Stomach (tissue), 9 donors: ENCODE results near the gene EN2. TPM values are rescaled to one million over a fixed set of nuclear protein-coding genes. Genes with fewer than 3 reads are reported as not detected.

Experiments used
- DNase-seq, 2 donors: peaks; one replicate each; pipeline versions ENCODE4 v3.0.0 to v3.0.0-alpha.2; 2013 to 2019
- H3K27ac ChIP-seq, 5 donors: fragments of 200-600 bp in 4 of 5; sonication (generic) in 4 of 5; one replicate each; pipeline ENCODE4 v1.5.1; 2013 to 2019; ENCODE audit warnings: mild to moderate bottlenecking in 1 of 5, moderate library complexity in 1 of 5
- H3K27me3 ChIP-seq, 3 donors: fragments of 200-600 bp; sonication (generic); one replicate each; pipeline ENCODE4 v1.5.1; 2017 to 2019; ENCODE audit warnings: mixed run types in 1 of 3
- H3K36me3 ChIP-seq, 4 donors: fragments of 200-600 bp; sonication (generic); 1 replicate in 3 of 4; 2 replicates in 1 of 4; pipeline ENCODE4 v1.5.1; 2016 to 2019
- H3K4me1 ChIP-seq, 4 donors: fragments of 200-600 bp; sonication (generic); one replicate each; pipeline ENCODE4 v1.5.1; 2016 to 2019
- H3K4me3 ChIP-seq, 4 donors: fragments of 200-600 bp; sonication (generic) in 3 of 4; one replicate each; pipeline ENCODE4 v1.5.1; 2016 to 2019; ENCODE audit warnings: mild to moderate bottlenecking in 1 of 4
- H3K9me3 ChIP-seq, 4 donors: fragments of 200-600 bp; sonication (generic); one replicate each; pipeline ENCODE4 v1.5.1; 2016 to 2019
- EP300 ChIP-seq: sonication (generic); formaldehyde crosslinking; IDR thresholded peaks from one replicate; pipeline ENCODE4 v1.6.1; 2017; ENCODE audit warnings: antibody characterized with exemption
- POLR2A ChIP-seq, 4 donors: fragments of 450-650 bp; IDR thresholded peaks; one replicate each; pipeline ENCODE4 v1.6.1; 2016; ENCODE audit warnings: antibody characterized with exemption in 4 of 4, control low read depth in 2 of 4, mild to moderate bottlenecking in 1 of 4, moderate library complexity in 1 of 4
- POLR2AphosphoS5 ChIP-seq, 3 donors: sonication (generic); formaldehyde crosslinking; IDR thresholded peaks; one replicate each; pipeline ENCODE4 v1.6.1; 2016; ENCODE audit warnings: antibody characterized with exemption in 3 of 3
- WGBS, 5 donors: extraction: QIAGEN DNeasy Blood & Tissue Kit in 3 of 5; methylation state at CpG; one replicate each; pipeline versions ENCODE4 v1.1.5 to v1.1.7; 2013 to 2018; 5-methylcytosine and 5-hydroxymethylcytosine counted together
- intact Hi-C: fragments of 100-400 bp; cut with DNase I; formaldehyde crosslinking; loops from one replicate; pipeline ENCODE4 v1.15.1; 2023; ENCODE audit warnings: low total_unique reads
- polyA plus RNA-seq, 3 donors: library from polyadenylated mRNA; stranded (reverse); fragments of 200-250 nt; gene quantifications; one replicate each; pipeline ENCODE4 v1.2.3, GENCODE V29; 2013
- total RNA-seq, 5 donors: library from RNA; depleted of rRNA; stranded (reverse); fragments of >200 nt; gene quantifications; one replicate each; pipeline versions ENCODE4 v1.1.0 to v1.2.3, GENCODE V29; 2014 to 2016
- TF ChIP-seq, protein P1 (sequence below), 7 experiments: fragments of 450-650 bp in 4 of 7; fragments of 200-600 bp in 3 of 7; sonication (generic) in 3 of 7; IDR thresholded peaks; one replicate each; pipeline ENCODE4 v1.5.1; 2016 to 2019; ENCODE audit warnings: antibody characterized with exemption in 7 of 7, control low read depth in 2 of 7, mild to moderate bottlenecking in 1 of 7
- donor health status: healthy with polysubstance abuse.
- donor health status: Bipolar disorder and iron deficiency.
- donor health status: healthy.

Gene EN2
- total and polyA plus RNA-seq, 8 donors, result 0.03 TPM; not detected in 7

DNA sequence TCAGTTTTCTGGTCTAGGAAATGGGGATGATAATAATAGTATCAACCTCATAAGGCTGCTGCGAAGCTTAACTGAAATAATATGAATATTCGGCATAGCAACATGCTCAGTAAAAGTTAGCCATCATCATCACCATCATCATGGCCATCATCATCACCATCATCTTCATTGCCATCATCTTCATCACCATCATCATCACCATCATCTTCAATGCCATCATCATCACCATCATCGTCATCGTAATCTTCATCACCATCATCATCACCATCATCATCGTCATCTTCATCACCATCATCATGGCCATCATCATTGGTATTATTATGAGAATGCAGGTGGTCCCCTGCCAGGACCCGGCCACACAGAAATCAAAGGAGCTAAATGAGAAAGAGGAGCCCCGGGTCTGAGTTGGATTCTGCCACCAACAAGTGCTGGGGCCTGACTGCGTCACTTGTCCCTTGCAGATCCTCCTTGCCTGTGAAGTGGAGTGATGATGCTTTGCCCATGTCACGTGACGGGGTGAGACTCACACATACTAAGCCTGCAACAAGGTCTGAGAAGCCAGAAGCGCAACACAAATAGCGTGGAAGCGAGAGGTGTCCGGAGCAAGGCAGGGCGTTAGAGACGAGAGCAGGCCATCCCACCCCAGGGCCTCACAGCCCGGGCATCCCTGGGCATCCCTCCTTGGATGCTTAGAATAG lies 46.1 kb upstream of the EN2 start:
- H3K27ac ChIP-seq, result no peak overlapping the region
- TF ChIP-seq, protein P1, sequence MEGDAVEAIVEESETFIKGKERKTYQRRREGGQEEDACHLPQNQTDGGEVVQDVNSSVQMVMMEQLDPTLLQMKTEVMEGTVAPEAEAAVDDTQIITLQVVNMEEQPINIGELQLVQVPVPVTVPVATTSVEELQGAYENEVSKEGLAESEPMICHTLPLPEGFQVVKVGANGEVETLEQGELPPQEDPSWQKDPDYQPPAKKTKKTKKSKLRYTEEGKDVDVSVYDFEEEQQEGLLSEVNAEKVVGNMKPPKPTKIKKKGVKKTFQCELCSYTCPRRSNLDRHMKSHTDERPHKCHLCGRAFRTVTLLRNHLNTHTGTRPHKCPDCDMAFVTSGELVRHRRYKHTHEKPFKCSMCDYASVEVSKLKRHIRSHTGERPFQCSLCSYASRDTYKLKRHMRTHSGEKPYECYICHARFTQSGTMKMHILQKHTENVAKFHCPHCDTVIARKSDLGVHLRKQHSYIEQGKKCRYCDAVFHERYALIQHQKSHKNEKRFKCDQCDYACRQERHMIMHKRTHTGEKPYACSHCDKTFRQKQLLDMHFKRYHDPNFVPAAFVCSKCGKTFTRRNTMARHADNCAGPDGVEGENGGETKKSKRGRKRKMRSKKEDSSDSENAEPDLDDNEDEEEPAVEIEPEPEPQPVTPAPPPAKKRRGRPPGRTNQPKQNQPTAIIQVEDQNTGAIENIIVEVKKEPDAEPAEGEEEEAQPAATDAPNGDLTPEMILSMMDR (IDR thresholded peaks at IDR 0.05), result no peak
- TF ChIP-seq EP300 (no peak), POLR2A (IDR thresholded peaks at IDR 0.05) (no peak)
- H3K9me3 ChIP-seq, result no peaks in the 10 kb centered on the region
- no peaks in the 10 kb centered on the region for H3K36me3 ChIP-seq
- WGBS, 5 donors, result 88 to 91% (median 91%) methylated on average over 17 of the region's 17 CpGs
- DNase-seq, result no peak
- intact Hi-C loops, result no loop called here
- peaks cover 0 to 51% (median 28%) of the 10 kb centered on the region in 3 donors for H3K27me3 ChIP-seq
- peaks cover 0 to 8% (median 0%) of the 10 kb centered on the region in 4 donors for H3K4me1 ChIP-seq
- H3K4me3 ChIP-seq, result no peak overlapping the region

DNA sequence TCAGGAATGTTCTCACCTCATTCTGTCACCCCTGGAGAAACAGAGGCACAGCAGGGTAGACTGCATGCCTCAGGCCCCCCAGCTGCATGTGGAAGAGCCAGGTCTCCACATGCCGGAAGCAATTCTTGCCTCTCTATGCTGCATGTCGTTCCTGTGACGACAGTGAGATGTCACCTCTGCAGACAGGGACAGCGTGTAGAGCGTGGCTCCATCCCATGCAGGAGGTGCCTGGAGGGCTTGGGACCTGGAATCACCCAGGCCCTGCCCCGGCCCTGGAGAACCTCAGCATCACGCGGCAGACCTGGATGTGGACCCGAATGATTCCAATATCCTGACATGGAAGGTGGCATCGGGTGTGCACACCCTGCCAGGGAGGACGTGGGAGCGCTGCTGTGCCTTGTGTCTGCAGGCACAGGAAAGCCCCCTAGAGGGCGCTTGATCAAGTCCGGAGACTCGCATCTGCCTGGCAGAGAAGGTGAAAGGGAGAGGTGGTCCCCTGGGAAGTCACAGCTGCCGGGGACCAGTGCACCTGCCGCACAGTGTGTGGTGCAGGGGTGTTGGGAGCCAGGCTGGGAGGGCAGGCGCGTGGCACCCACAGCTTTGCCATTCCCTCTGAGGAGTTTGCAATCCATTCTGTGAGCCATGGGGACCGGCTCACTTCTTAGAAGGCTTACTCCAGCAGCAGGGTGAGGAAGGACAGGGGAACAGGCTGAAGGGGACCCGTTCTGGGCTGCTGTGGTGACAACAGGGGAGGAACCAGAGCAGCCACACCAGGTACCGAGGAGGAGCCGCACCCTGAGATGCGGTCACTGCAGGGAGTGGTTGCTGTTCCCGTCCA lies 45.3 kb upstream of the EN2 start:
- intact Hi-C loops, result no loop called here
- Histone ChIP-seq H3K4me3 (no peak overlapping the region), H3K4me1 (peaks cover 0 to 8% (median 0%) of the 10 kb centered on the region in 4 donors), H3K27me3 (peaks cover 0 to 58% (median 32%) of the 10 kb centered on the region in 3 donors), H3K36me3 (no peaks in the 10 kb centered on the region), H3K9me3 (no peaks in the 10 kb centered on the region), H3K27ac (no peak overlapping the region)
- 33 to 51% (median 39%) methylated on average over 13 to 25 of the region's 25 CpGs for WGBS, 5 donors
- TF ChIP-seq, protein P1 (IDR thresholded peaks at IDR 0.05), result peak in 4 of 7 experiments; percentile 10 to 58 (median 34)
- no peak for TF ChIP-seq EP300
- no peak for TF ChIP-seq POLR2A (IDR thresholded peaks at IDR 0.05)
- peak; percentile 68 to 80 for DNase-seq

DNA sequence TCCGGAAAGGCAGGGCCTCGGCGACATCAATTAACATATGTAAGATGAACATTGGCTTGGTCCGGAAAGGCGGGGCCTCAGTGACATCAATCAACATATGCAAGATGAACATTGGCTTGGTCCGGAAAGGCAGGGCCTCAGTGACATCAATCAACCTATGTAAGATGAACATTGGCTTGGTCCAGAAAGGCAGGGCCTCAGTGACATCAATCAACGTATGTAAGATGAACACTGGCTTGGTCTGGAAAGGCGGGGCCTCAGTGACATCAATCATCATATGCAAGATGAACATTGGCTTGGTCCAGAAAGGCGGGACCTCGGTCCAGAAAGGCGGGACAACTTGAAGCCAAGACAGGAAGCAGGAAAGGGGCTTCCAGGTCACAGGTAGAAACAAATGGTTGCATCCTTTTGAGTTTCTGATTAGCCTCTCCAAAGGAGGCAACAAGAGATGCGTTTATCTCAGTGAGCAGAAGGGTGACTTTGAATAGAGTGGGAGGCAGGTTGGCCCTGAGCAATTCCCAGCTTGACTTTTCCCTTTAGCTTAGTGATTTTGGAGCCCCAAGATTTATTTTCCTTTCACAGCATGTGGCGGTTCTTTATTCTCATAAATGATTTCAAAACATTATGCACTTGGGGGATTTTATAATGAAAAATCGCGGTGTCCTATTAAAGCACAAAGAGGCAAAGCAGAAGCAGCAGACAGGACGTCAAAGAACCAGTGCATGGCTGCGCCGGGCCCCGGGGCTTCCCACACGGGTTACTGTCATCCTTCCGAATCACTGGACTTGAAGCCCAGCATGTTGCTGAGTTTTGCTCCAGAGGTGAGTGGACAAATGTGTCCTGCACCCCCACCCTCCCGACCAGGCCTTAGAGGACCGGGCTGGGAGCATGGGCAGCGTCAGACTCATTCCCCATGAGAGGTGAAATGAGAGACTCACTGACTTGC lies 43.1 kb upstream of the EN2 start:
- TF ChIP-seq, protein P1 (IDR thresholded peaks at IDR 0.05), result no peak
- no peak for TF ChIP-seq POLR2A (IDR thresholded peaks at IDR 0.05)
- no peak for TF ChIP-seq EP300
- TF ChIP-seq POLR2AphosphoS5 (IDR thresholded peaks at IDR 0.05), result no peak
- Histone ChIP-seq H3K36me3 (no peaks in the 10 kb centered on the region), H3K27ac (no peak overlapping the region), H3K9me3 (no peaks in the 10 kb centered on the region), H3K4me3 (no peak overlapping the region), H3K4me1 (no peaks in the 10 kb centered on the region), H3K27me3 (peaks cover 0 to 63% (median 30%) of the 10 kb centered on the region in 3 donors)
- no peak for DNase-seq
- 82 to 90% (median 88%) methylated on average over 22 to 24 of the region's 24 CpGs for WGBS, 5 donors
- intact Hi-C loops, result no loop called here
